ENCODE measurements around the gene ASXL2.
A peak's percentile ranks its signal among the peaks of the same experiment; 100 is the strongest.
"Not testable (repeated sequence)": the region's sequence is repeated elsewhere in the genome, so short reads cannot be mapped to it uniquely, and the experiment has no call there.

The ASXL2 gene

GRCh38 chr2:25833566-25833965 lies 44.7 kb downstream of the ASXL2 start:
- no peak for DNase-seq (ENCODE audit: low read depth in 2 of 2)

DNA sequence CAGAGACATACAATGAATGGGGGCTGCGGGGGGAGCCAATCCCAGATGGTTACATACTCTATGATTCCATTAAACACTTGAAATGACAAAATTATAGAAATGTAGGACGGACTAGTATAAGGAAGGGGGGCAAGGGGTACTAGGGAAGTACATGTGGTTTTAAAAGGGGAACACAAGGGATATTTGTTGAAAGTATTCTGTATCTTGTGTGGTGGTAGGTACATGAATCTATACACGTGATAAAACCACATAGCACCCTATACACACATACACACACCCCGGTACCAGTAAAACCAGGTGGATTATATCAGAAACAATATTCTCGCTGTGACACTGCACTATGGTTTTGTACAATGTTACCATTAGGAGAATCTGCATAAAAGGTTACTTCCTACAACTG lies 45.4 kb downstream of the ASXL2 start:
- DNase-seq (ENCODE audit: low read depth in 2 of 2) = no peak

DNA sequence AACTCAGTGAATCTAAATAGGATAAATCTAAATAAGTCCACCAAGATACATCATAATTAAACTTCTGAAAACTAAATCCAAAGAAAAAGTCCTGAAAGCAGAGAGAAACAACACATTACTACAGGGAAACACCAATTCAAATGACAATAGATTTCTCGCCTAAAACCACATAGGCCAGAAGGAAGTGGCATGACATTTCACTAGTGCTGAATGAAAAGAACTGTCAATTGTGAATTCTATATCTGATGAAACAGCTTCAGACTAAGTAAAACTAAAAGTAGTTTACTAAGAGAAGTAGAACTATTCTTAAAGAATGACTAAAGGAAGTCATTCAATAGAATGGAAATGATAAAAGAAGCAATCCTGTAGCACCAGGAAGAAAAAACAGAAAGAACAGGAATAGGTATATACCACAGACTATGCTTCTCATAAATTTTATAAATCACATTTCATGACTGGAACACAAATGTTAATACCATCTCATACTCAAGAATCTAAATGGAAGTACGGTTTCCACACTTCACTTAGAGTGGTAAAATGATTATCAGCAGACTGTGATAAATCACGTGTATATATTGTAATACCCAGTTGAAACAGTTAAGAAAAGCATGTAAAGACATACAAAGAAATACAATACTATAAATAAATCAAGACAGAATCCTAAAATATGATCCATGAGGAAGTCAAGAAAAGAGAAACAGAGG lies 46.4 kb downstream of the ASXL2 start:
- DNase-seq (ENCODE audit: low read depth in 2 of 2) = no peak

GRCh38 chr2:25829828-25830227 lies 48.5 kb downstream of the ASXL2 start:
- DNase-seq (ENCODE audit: low read depth in 2 of 2) = no peak

GRCh38 chr2:25829377-25829704 lies 48.9 kb downstream of the ASXL2 start:
- no peak for DNase-seq (ENCODE audit: low read depth in 2 of 2)

GRCh38 chr2:25828532-25829376 lies 49.5 kb downstream of the ASXL2 start:
- DNase-seq (ENCODE audit: low read depth in 2 of 2) = not testable (repeated sequence)

- peak; percentile 35 to 44 for DNase-seq (ENCODE audit: low read depth in 2 of 2)
These were observed 53.0 kb downstream of the ASXL2 start for GRCh38 chr2:25825238-25825637.

DNA sequence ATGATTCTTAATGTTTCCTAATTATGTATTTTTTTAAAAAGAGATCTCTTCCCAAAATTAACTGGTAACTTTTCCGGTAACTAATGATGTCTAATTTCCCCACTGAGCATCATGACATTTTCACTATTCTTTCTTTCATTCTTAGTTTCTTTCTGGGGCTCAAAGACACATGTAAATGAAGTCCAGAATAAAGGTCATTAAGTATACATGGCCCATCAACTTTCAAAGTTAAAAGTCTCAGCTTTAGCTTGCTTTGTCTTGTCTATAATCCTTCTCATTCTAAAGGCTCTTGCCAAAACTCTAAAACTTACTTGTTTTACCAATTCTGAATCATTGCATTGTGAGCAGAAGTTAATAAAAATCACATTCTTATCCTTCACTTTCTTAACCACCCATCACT lies 53.6 kb downstream of the ASXL2 start:
- no peak for DNase-seq (ENCODE audit: low read depth in 2 of 2)

DNA sequence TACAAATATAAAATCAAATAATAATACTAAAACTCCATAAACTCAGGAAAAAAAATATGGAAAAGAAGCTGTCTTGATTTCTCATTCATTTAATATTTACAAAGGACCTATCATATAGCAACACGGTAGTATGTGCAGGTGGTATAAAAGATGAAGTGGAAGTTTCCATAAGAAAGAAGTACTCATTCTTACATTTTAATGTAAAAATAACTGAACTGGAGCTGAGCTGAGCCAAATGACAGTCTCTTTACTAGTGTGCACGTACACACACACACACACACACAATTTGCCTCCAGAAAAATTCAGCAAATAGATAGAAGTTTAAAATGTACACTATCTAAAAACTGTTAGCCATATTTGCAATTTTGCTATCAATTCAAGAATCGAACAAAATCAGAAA lies 54.1 kb downstream of the ASXL2 start:
- DNase-seq (ENCODE audit: low read depth in 2 of 2) = no peak

- peak; percentile 9 to 50 for DNase-seq (ENCODE audit: low read depth in 2 of 2)
These were observed 55.8 kb downstream of the ASXL2 start for GRCh38 chr2:25822190-25823117.

DNA sequence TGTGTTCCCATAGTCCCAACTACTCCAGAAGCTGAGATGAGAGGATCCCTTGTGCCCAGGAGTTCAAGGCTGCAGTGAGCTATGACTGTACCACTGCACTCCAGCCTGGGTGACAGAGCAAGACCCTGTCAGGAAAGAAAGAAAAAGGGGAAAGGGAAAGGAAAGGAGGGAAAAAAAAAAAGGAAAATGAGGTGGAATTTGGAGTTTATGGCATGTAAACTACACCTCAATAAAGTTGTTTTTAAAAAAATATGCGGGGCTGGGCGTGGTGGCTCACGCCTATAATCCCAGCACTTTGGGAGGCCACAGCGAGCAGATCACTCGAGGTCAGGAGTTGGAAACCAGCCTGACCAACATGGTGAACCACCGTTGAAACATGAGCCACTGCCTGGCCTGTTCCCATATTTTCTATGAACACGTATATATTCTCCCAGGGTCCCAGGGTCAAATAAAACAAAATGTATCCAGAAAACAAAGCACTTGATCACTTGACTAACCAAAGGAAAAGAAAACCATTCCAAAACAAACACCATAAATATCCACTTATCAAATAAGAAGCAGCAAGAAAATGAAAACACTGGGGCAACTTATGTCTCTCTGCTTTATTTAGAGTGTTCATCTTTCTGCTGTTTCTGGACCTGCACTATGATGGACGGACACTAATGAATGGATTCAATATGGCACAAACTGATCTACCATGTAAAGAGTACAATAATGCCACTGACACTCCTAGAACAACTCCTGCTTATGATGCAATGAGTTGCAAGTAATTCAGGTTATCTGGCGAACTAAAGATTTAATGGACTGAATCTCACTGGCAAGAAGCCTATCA lies 56.8 kb downstream of the ASXL2 start:
- DNase-seq (ENCODE audit: low read depth in 2 of 2) = no peak

- no peak for DNase-seq (ENCODE audit: low read depth in 2 of 2)
These were observed 58.7 kb downstream of the ASXL2 start for GRCh38 chr2:25819597-25820039.

DNA sequence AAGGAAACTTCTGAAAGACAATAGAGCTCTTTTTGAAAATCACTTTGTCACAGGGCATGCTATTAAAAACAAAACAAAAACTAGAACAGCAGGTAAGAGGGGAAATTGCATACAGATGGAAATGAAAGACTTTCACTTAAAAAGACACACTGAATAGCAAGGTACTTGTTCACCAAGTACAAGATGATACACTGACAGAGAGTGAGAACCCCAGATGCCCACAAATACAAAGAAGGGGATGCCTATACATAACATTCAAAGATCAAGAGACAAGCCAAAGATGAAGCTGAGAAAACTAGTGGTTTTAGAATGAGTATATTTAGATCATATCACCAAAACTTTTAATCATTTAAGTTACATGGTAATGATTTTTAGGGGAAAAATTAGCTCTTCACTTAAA lies 60.7 kb downstream of the ASXL2 start:
- DNase-seq (ENCODE audit: low read depth in 2 of 2) = no peak

DNA sequence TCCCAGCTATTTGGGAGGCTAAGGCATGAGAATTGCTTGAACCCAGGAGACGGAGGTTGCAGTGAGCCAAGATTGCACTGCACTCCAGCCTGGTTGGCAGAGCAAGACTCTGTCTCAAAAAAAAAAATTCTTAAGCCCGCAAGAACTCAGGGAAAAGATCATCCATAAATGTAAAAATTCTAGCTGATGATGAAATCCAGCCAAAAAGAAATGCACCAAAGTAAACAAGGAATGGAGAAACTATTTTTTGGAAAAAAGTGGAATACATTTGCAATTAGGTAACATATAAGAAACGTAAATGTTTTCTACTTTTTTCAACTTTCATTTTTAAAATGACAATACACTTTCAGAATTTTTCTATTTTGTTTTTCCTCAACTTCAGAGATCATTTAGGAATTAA lies 61.3 kb downstream of the ASXL2 start:
- DNase-seq (ENCODE audit: low read depth in 2 of 2) = no peak

- no peak for DNase-seq (ENCODE audit: low read depth in 2 of 2)
These were observed 62.0 kb downstream of the ASXL2 start for GRCh38 chr2:25816249-25816648.

GRCh38 chr2:25814681-25815080 lies 63.6 kb downstream of the ASXL2 start:
- no peak for DNase-seq (ENCODE audit: low read depth in 2 of 2)

GRCh38 chr2:25810428-25810827 lies 67.9 kb downstream of the ASXL2 start:
- DNase-seq (ENCODE audit: low read depth in 2 of 2) = no peak

DNA sequence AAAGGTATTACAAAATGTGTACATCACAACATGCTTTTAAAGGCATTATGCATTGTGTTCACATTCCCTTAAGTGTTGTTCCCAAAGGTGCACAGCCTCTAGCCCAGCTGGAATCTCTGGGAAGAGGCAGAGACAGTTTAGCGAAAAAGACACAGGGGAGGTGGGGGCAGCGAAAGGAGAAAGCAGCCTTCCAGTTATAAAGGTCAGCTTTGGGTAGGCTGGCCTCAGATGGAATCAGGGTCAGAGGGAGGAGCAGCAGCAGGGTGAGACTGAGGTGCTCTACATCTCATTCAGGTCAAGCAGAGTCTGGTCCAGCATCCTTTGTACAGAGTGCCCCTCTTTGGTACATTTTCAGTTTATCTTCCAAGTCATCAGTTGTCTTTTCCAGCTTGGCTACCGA lies 68.6 kb downstream of the ASXL2 start:
- no peak for DNase-seq (ENCODE audit: low read depth in 2 of 2)

DNA sequence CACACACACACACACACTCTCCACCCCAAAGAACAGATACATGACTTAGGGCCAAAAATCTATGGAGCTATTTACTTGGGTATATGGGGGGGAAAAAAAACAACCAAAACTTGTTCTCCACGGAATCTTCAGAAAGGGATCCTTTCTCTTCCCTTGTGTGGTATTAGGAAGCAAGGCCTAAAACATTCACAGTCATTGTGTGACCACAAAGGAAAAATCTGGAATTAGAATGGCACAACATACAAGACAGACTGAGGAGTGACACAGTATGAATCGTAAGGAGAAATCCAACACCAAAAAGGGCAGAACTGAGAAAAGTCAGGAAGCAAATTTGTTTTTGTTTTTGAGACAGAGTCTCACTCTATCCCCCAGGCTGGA lies 70.3 kb downstream of the ASXL2 start:
- no peak for DNase-seq (ENCODE audit: low read depth in 2 of 2)

GRCh38 chr2:25806941-25807340 lies 71.3 kb downstream of the ASXL2 start:
- no peak for DNase-seq (ENCODE audit: low read depth in 2 of 2)

DNA sequence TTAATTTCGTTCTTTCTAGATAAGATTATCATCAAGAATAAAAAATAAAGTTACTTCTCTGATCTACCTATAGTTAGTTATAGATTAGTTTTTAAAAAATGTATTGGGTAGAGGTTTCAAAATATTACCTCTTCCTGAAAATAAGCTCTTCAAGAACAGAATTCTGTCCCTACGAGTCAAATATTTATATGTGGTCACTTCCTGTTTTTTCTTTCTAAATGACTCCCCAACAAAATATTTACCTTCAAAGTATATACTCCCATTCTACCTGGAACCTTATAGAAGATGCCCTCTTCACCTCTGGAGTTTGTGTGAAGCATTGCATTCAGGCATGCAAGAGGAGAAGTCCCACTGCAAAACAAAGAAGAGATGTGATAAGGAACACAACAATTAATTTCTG lies 72.3 kb downstream of the ASXL2 start:
- DNase-seq (ENCODE audit: low read depth in 2 of 2) = no peak

Measured in stimulated activated CD8-positive, alpha-beta memory T cell treated with anti-CD3 and anti-CD28 coated beads, Interleukin-7, amount 100 ng/mL, for 4 hours (primary cell).